Pancreas (tissue), 10 donors: ENCODE measurements around the gene PKIB. TPM values are rescaled to one million over a fixed set of nuclear protein-coding genes. Genes with fewer than 3 reads are reported as not detected.

Experiments used
- ATAC-seq, 4 donors: fragments of 200-7000 bp; cut with Tn5 transposase; one replicate each; pipeline versions ENCODE4 v1.8.0 to v1.9.1; 2020; ENCODE audit warnings: mild to moderate bottlenecking in 4 of 4, moderate library complexity in 4 of 4
- DNase-seq, 6 donors: peaks; one replicate each; pipeline ENCODE4 v3.0.0-alpha.2; 2020
- FAIRE-seq: peaks from 2 replicates; lab custom pipeline; 2012; peaks lifted over from hg19 to GRCh38; lab: Jason Lieb, UNC
- H3K27ac ChIP-seq, 4 donors: fragments of 200-600 bp; sonication (generic); 1 replicate in 3 of 4; 2 replicates in 1 of 4; pipeline versions ENCODE4 v1.5.0 to v1.8.0; 2020
- H3K27me3 ChIP-seq, 4 donors: fragments of 200-600 bp; one replicate each; pipeline ENCODE4 v1.8.0; 2021
- H3K36me3 ChIP-seq, 3 donors: fragments of 200-600 bp; sonication (generic) in 1 of 3; one replicate each; pipeline versions ENCODE4 v1.5.0 to v1.8.0; 2020 to 2021
- H3K4me1 ChIP-seq, 3 donors: fragments of 200-600 bp; one replicate each; pipeline ENCODE4 v1.8.0; 2021
- H3K4me3 ChIP-seq, 4 donors: fragments of 200-600 bp; sonication (generic) in 2 of 4; one replicate each; pipeline versions ENCODE4 v1.5.0 to v1.8.0; 2020 to 2021
- H3K9me3 ChIP-seq, 4 donors: fragments of 200-600 bp; one replicate each; pipeline ENCODE4 v1.8.0; 2021
- WGBS, 2 donors: extraction: QIAGEN DNeasy Blood & Tissue Kit; methylation state at CpG; one replicate each; pipeline ENCODE4 v1.1.7; 2013; 5-methylcytosine and 5-hydroxymethylcytosine counted together
- intact Hi-C, 3 donors: fragments of 100-400 bp; cut with DNase I; formaldehyde crosslinking; loops; one replicate each; pipeline versions ENCODE4 v1.11.1 to v1.14.2; 2022
- polyA plus RNA-seq, 2 donors: library from polyadenylated mRNA; stranded (reverse); fragments of 200-250 nt; gene quantifications; one replicate each; pipeline ENCODE4 v1.2.3, GENCODE V29; 2013
- total RNA-seq, 6 donors: library from RNA; stranded (reverse); fragmentation: NEBNext Ultra II Directional in 4 of 6; extraction: Animal tissue kit (Norgen Biotek cat#: 25700) in 4 of 6; gene quantifications; one replicate each; pipeline versions ENCODE4 v1.2.1 to v1.2.4, GENCODE V29; 2021 to 2023
- TF ChIP-seq, protein P1 (sequence below), 4 donors: fragments of 200-600 bp; sonication (generic) in 3 of 4; IDR thresholded peaks; one replicate each; pipeline versions ENCODE4 v1.5.0 to v1.8.0; 2021; ENCODE audit warnings: antibody characterized with exemption in 4 of 4
- donor health status: healthy with polysubstance abuse.
- donor health status: DM: no; HTN: no; CAD: no; lungs with moderate emphysema.
- donor health status: DM: no; HTN: no; CAD: no.
- donor health status: control.
- donor health status: control.
- donor health status: Bipolar disorder and iron deficiency.
- donor health status: DM: yes; HTN: yes; CAD: no.
- donor health status: DM: no; HTN: no; CAD: no.
- donor health status: DM: no; HTN: no; CAD: no.
- donor health status: DM: yes; HTN: yes; CAD: no.

PKIB gene
- total and polyA plus RNA-seq, 8 donors, result 1.2 to 21.1 (median 5.4) TPM

- H3K27ac ChIP-seq, result no peak overlapping the region
- intact Hi-C loops, result no loop called here
- WGBS, 2 donors, result 77 to 85% methylated on average over 3 of the region's 3 CpGs
- H3K9me3 ChIP-seq, result no peaks in the 10 kb centered on the region
- no peaks in the 10 kb centered on the region for H3K27me3 ChIP-seq
- no peaks in the 10 kb centered on the region for H3K4me1 ChIP-seq
- TF ChIP-seq, protein P1, sequence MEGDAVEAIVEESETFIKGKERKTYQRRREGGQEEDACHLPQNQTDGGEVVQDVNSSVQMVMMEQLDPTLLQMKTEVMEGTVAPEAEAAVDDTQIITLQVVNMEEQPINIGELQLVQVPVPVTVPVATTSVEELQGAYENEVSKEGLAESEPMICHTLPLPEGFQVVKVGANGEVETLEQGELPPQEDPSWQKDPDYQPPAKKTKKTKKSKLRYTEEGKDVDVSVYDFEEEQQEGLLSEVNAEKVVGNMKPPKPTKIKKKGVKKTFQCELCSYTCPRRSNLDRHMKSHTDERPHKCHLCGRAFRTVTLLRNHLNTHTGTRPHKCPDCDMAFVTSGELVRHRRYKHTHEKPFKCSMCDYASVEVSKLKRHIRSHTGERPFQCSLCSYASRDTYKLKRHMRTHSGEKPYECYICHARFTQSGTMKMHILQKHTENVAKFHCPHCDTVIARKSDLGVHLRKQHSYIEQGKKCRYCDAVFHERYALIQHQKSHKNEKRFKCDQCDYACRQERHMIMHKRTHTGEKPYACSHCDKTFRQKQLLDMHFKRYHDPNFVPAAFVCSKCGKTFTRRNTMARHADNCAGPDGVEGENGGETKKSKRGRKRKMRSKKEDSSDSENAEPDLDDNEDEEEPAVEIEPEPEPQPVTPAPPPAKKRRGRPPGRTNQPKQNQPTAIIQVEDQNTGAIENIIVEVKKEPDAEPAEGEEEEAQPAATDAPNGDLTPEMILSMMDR (IDR thresholded peaks at IDR 0.05), result no peak
- H3K36me3 ChIP-seq, result no peaks in the 10 kb centered on the region
- no peak for ATAC-seq
- FAIRE-seq, result no peak
- no peak for DNase-seq
- H3K4me3 ChIP-seq, result no peak overlapping the region
These were observed 6.7 kb downstream of the PKIB start for GRCh38 chr6:122616877-122617276.

DNA sequence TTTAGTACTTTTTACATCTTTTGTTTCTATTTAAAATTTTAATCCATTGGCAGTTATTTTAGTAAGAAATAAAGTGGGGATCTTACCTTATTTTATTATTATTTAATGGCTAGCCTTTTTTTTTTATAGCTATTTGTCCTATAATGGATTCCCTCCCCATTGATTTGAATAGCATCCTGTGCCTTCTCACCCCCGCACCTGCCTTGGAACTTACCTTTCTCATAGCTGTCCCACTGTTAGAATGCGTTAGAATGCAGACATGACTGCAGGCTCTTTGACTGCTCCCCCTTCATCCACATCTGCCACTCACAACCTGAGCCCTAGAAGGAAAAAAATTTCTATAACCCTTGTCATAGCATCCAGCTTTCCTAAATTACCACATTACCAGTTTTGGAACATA is 9.1 kb downstream of the PKIB start:
- intact Hi-C loops, result no loop called here
- Histone ChIP-seq H3K36me3 (no peaks in the 10 kb centered on the region), H3K4me1 (no peaks in the 10 kb centered on the region), H3K27ac (no peak overlapping the region), H3K9me3 (no peaks in the 10 kb centered on the region), H3K4me3 (no peak overlapping the region), H3K27me3 (no peaks in the 10 kb centered on the region)
- DNase-seq (no peak), FAIRE-seq (no peak), ATAC-seq (no peak)
- WGBS, 2 donors, result 86 to 90% methylated on average over 2 of the region's 2 CpGs
- TF ChIP-seq, protein P1 (IDR thresholded peaks at IDR 0.05), result no peak

- TF ChIP-seq, protein P1 (IDR thresholded peaks at IDR 0.05), result no peak
- Histone ChIP-seq H3K9me3 (no peaks in the 10 kb centered on the region), H3K4me3 (no peak overlapping the region), H3K27ac (no peak overlapping the region), H3K27me3 (no peaks in the 10 kb centered on the region), H3K36me3 (no peaks in the 10 kb centered on the region), H3K4me1 (no peaks in the 10 kb centered on the region)
- no peak for FAIRE-seq
- intact Hi-C loops, result no loop called here
- 69 to 73% methylated on average over 3 of the region's 3 CpGs for WGBS, 2 donors
- ATAC-seq, result no peak
- DNase-seq, result no peak
These were observed 10.2 kb downstream of the PKIB start for GRCh38 chr6:122620428-122620827.

DNA sequence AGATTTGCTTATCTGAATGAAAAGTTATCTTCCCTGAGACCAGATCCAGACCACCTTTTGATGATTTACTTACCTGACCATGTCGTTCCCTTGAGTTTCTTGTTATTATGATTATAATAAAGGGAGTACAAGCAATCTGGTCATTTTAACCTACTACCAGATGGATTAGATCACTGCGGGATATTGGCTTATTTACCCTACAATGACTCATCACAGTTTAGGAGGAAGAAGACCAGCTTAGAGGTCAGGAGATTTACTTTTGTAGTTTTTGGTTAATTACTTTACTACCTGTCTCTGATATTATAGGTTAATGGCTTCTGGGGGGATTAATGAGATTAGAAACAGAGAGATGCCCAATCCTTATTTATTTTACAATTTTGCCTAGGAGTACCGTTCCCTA is 10.7 kb downstream of the PKIB start:
- Histone ChIP-seq H3K36me3 (no peaks in the 10 kb centered on the region), H3K4me1 (no peaks in the 10 kb centered on the region), H3K9me3 (no peaks in the 10 kb centered on the region), H3K27me3 (no peaks in the 10 kb centered on the region), H3K27ac (no peak overlapping the region), H3K4me3 (no peak overlapping the region)
- no peak for DNase-seq
- WGBS, 2 donors, result 73 to 80% methylated on average over 3 of the region's 3 CpGs
- ATAC-seq, result peak in 3 of 4 donors; percentile 50 to 72 (median 52)
- intact Hi-C loops, result no loop called here
- TF ChIP-seq, protein P1 (IDR thresholded peaks at IDR 0.05), result no peak
- FAIRE-seq, result no peak

DNA sequence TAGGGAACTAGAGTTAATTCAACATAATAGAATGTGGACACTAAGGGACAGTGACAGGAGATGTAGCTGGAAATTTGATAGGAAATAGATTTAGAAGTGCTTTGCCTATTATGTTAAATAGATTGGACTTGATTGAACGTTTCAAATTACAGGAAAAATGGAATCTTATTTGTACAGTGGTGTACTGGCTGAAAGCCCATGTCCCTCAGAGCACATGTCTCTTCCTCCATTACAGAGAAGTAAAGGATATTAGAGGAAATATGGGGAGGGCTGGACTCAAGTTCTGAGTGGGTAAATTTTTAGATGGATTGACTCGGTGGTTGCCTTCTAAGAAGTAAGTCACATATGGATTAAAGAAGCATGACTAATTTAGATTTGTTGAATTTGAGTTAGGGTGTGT is 11.4 kb downstream of the PKIB start:
- no peak overlapping the region for H3K4me3 ChIP-seq
- H3K4me1 ChIP-seq, result no peaks in the 10 kb centered on the region
- 47 to 49% methylated on average over 2 of the region's 2 CpGs for WGBS, 2 donors
- no peak for FAIRE-seq
- ATAC-seq, result peak in 3 of 4 donors; percentile 53 to 65 (median 59)
- intact Hi-C loops, result no loop called here
- H3K36me3 ChIP-seq, result no peaks in the 10 kb centered on the region
- no peak overlapping the region for H3K27ac ChIP-seq
- DNase-seq, result no peak
- no peaks in the 10 kb centered on the region for H3K27me3 ChIP-seq
- TF ChIP-seq, protein P1 (IDR thresholded peaks at IDR 0.05), result no peak
- no peaks in the 10 kb centered on the region for H3K9me3 ChIP-seq
